ENCODE measurements around the gene ITPKC. TPM values are rescaled to one million over a fixed set of nuclear protein-coding genes. Genes with fewer than 3 reads are reported as not detected.

ITPKC gene
- total and polyA plus RNA-seq, 3 experiments from 2014 or later, result 5.5 to 8.9 (median 5.7) TPM

GRCh38 chr19:40740747-40741146 is 23.8 kb downstream of the ITPKC start:
- Mint-ChIP-seq H3K4me1 (no peaks in the 10 kb centered on the region), H3K27me3 (no peaks in the 10 kb centered on the region), H3K36me3 (peaks cover 0 to 39% (median 5%) of the 10 kb centered on the region in 3 donors), H3K4me3 (no peak overlapping the region), H3K9me3 (peaks cover 0 to 2% (median 0%) of the 10 kb centered on the region in 5 donors), H3K27ac (peak overlapping the region in 1 of 8 donors; percentile 60)
- Histone ChIP-seq H3K9me3 (ENCODE audit: low read length) (no peaks in the 10 kb centered on the region), H3K4me1 (ENCODE audit: insufficient read depth, low read length) (no peaks in the 10 kb centered on the region), H3K4me3 (ENCODE audit: low read length) (no peak overlapping the region), H3K27me3 (ENCODE audit: insufficient read depth, low read length, poor library complexity, severe bottlenecking) (no peaks in the 10 kb centered on the region), H3K27ac (ENCODE audit: low read depth, low read length) (no peak overlapping the region), H3K36me3 (ENCODE audit: insufficient read depth, low read length) (peaks cover 11% of the 10 kb centered on the region)
- DNase-seq, result no peak
- ChIA-PET CTCF (no interaction called here), POLR2A (no interaction called here)

DNA sequence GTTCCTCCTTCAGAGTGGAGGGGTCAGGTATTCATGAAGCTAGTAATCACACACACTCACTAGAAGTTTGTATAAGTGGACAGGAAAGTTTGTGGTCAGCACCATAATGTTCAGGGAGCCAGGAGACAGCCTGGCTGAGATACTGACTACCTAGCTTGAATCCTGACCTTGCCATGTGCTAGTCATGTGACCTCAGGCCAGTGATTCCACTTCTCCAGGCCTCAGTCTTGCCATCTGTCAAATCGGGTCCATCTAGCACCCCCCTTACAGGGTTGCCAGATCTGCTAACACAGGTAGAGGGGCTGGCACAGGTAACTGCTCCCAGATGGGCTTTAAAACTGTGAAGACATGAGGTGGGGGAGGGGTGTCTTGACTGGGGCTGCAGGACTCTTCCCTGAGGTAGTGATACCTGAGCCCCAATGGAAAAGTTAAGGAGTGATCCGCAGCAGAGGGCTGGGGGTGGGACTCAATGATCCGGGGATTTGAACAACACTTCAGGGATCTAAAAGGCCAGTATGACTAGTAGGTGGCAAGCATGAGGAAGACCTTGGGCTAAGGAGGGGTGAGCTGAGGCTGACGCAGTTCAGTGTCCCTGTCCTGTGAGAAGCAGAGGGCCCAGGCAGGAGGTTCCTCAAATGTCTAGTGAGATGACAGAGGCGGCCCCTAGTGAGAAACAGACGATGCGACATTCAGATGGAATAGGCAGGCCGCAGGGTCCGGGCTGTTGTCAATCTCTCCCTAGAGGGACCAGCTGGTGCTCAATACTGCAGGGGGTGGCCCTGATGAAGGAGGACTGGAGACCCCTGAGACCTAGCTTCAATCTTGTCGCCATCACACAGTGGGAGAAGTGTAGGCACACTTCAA is 24.8 kb downstream of the ITPKC start:
- DNase-seq, result no peak
- Mint-ChIP-seq H3K9me3 (peaks cover 0 to 2% (median 0%) of the 10 kb centered on the region in 5 donors), H3K27me3 (no peaks in the 10 kb centered on the region), H3K4me1 (no peaks in the 10 kb centered on the region), H3K36me3 (peaks cover 0 to 30% (median 5%) of the 10 kb centered on the region in 3 donors), H3K4me3 (no peak overlapping the region), H3K27ac (peak overlapping the region in 2 of 8 donors; percentile 36 to 85)
- CTCF ChIA-PET, result no interaction called here
- Histone ChIP-seq H3K36me3 (ENCODE audit: insufficient read depth, low read length) (peaks cover 11% of the 10 kb centered on the region), H3K4me3 (ENCODE audit: low read length) (no peak overlapping the region), H3K4me1 (ENCODE audit: insufficient read depth, low read length) (no peaks in the 10 kb centered on the region), H3K27ac (ENCODE audit: low read depth, low read length) (no peak overlapping the region), H3K9me3 (ENCODE audit: low read length) (no peaks in the 10 kb centered on the region), H3K27me3 (ENCODE audit: insufficient read depth, low read length, poor library complexity, severe bottlenecking) (no peaks in the 10 kb centered on the region)
- POLR2A ChIA-PET, result no interaction called here

GRCh38 chr19:40742477-40742876 is 25.6 kb downstream of the ITPKC start:
- Mint-ChIP-seq H3K4me1 (no peaks in the 10 kb centered on the region), H3K4me3 (no peak overlapping the region), H3K36me3 (peaks cover 0 to 23% (median 5%) of the 10 kb centered on the region in 3 donors), H3K9me3 (peaks cover 0 to 2% (median 0%) of the 10 kb centered on the region in 5 donors), H3K27ac (no peak overlapping the region), H3K27me3 (no peaks in the 10 kb centered on the region)
- Histone ChIP-seq H3K36me3 (ENCODE audit: insufficient read depth, low read length) (peaks cover 7% of the 10 kb centered on the region), H3K4me3 (ENCODE audit: low read length) (no peak overlapping the region), H3K27ac (ENCODE audit: low read depth, low read length) (no peak overlapping the region), H3K27me3 (ENCODE audit: insufficient read depth, low read length, poor library complexity, severe bottlenecking) (no peaks in the 10 kb centered on the region), H3K9me3 (ENCODE audit: low read length) (no peaks in the 10 kb centered on the region), H3K4me1 (ENCODE audit: insufficient read depth, low read length) (no peaks in the 10 kb centered on the region)
- POLR2A ChIA-PET, result interaction anchor here (0.6 kb wide), 1 partner anchor 106 kb away, joined by 11 read pairs; no protein-coding TSS in a partner anchor
- no peak for DNase-seq
- CTCF ChIA-PET, result no interaction called here

DNA sequence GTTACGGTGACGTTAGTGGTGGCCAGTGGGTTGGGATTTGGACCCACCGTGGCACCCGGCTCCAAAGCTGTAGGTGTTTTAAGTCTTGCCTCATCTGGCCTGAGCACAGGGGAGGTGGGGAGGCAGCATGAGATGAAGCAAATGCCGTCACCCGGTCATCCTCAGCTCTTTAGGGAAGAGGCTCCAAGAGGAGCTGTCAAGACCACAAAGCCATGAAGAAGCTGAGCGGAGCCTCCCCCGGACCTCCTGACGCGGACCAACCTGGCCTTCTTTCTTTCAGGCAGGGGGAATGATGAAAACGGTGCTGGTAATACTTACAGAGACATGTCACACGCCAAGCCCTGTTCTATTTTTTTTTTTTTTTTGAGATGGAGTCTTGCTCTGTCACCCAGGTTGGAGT is 26.0 kb downstream of the ITPKC start:
- Histone ChIP-seq H3K27ac (ENCODE audit: low read depth, low read length) (no peak overlapping the region), H3K9me3 (ENCODE audit: low read length) (no peaks in the 10 kb centered on the region), H3K4me1 (ENCODE audit: insufficient read depth, low read length) (no peaks in the 10 kb centered on the region), H3K36me3 (ENCODE audit: insufficient read depth, low read length) (peaks cover 5% of the 10 kb centered on the region), H3K4me3 (ENCODE audit: low read length) (no peak overlapping the region), H3K27me3 (ENCODE audit: insufficient read depth, low read length, poor library complexity, severe bottlenecking) (no peaks in the 10 kb centered on the region)
- Mint-ChIP-seq H3K9me3 (peaks cover 0 to 2% (median 0%) of the 10 kb centered on the region in 5 donors), H3K27me3 (no peaks in the 10 kb centered on the region), H3K36me3 (peaks cover 0 to 20% (median 3%) of the 10 kb centered on the region in 3 donors), H3K4me1 (no peaks in the 10 kb centered on the region), H3K27ac (no peak overlapping the region), H3K4me3 (no peak overlapping the region)
- POLR2A ChIA-PET, result interaction anchor here (0.6 kb wide), 1 partner anchor 106 kb away, joined by 11 read pairs; no protein-coding TSS in a partner anchor
- no peak for DNase-seq
- CTCF ChIA-PET, result no interaction called here

DNA sequence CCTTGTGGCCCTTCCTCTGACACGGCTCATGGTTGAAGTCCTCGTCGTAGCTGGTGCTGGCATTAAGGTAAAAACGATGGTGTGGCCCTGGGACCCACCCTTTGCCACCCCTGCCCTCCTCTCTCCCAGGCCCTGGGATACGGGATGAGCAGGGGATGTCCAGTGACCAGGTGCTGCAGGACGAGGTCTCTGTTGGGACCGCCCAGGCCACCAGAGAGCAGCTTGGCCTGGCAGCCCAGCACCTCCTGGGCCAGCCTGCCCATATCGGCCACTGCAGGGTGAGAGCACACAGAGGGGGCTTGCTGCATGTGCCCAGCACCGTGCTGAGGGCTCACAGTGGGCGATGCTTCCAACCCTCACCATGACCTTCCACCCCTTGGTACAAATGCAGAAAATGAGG is 27.0 kb downstream of the ITPKC start:
- H3K27me3 ChIP-seq (ENCODE audit: insufficient read depth, low read length, poor library complexity, severe bottlenecking), result no peaks in the 10 kb centered on the region
- POLR2A ChIA-PET, result no interaction called here
- Mint-ChIP-seq H3K27me3 (no peaks in the 10 kb centered on the region), H3K4me3 (no peak overlapping the region), H3K27ac (no peak overlapping the region), H3K36me3 (peaks cover 0 to 14% (median under 1%) of the 10 kb centered on the region in 3 donors), H3K9me3 (no peaks in the 10 kb centered on the region), H3K4me1 (peaks cover 0 to 4% (median 0%) of the 10 kb centered on the region in 3 donors)
- no peak overlapping the region for H3K27ac ChIP-seq (ENCODE audit: low read depth, low read length)
- H3K36me3 ChIP-seq (ENCODE audit: insufficient read depth, low read length), result peaks cover under 1% of the 10 kb centered on the region
- no peaks in the 10 kb centered on the region for H3K4me1 ChIP-seq (ENCODE audit: insufficient read depth, low read length)
- H3K4me3 ChIP-seq (ENCODE audit: low read length), result no peak overlapping the region
- CTCF ChIA-PET, result interaction anchor here (0.7 to 1.9 kb wide), 3 partner anchors 8 to 81 kb away, joined by 3 to 6 read pairs (median 4); no protein-coding TSS in a partner anchor
- no peak for DNase-seq
- no peaks in the 10 kb centered on the region for H3K9me3 ChIP-seq (ENCODE audit: low read length)

DNA sequence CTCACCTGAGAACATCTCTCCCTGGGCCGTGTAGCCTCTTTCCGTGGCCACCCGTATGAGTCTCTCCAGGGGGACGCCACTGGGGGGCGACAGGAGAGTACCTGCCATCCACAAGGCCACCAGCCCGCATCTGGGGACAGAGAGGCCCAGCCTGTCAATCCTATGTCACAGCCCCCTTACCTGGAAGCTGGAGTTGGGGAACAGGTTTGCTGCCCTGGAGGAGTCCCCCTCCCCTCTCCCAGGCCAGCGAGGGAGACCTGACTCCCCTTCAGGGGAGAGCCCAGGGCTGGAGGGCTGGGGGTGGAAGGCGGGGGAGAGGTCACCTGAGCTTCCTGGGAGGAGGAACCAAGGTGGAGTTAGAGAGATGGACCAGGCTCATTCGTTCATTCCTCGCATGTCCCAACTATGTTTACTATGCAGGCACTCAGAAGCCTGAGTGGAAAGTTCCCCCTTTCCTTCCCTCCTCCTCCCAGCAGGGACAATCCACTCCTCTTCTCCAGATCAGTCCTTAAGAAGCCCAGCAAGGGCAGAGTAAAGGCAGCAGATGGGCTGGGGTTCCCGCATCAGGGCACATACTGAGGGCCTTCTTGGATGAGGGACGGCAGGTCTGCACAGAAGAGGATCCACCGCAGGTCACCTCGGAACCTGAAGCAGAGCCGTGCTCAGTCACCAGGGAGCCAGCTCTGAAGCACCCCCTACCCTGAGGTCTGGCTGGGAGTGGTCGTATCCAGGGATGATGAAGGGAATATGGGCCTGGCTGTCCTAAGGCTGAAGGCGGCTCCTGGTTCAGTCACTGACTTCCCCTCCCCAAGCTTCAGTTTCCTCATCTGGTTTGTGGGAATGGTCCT is 27.9 kb downstream of the ITPKC start:
- no peak overlapping the region for H3K4me3 ChIP-seq (ENCODE audit: low read length)
- no peaks in the 10 kb centered on the region for H3K9me3 Mint-ChIP-seq
- POLR2A ChIA-PET, result interaction anchor here (1.2 kb wide), 1 partner anchor 33 kb away, joined by 5 read pairs; the partner anchor contains the start of gene RAB4B
- CTCF ChIA-PET, result interaction anchor here (0.7 to 1.9 kb wide), 4 partner anchors 9 to 460 kb away, joined by 3 to 6 read pairs (median 4); no protein-coding TSS in a partner anchor
- H3K36me3 ChIP-seq (ENCODE audit: insufficient read depth, low read length), result no peaks in the 10 kb centered on the region
- peak in 2 of 5 donors; percentile 33 to 61 for DNase-seq
- peak overlapping the region in 1 of 8 donors; percentile 73 for H3K27ac Mint-ChIP-seq
- H3K9me3 ChIP-seq (ENCODE audit: low read length), result no peaks in the 10 kb centered on the region
- no peaks in the 10 kb centered on the region for H3K27me3 Mint-ChIP-seq
- no peak overlapping the region for H3K4me3 Mint-ChIP-seq
- peaks cover 4% of the 10 kb centered on the region for H3K4me1 ChIP-seq (ENCODE audit: insufficient read depth, low read length)
- peaks cover 3 to 8% (median 5%) of the 10 kb centered on the region in 3 donors for H3K4me1 Mint-ChIP-seq
- peaks cover 0 to 5% (median 0%) of the 10 kb centered on the region in 3 donors for H3K36me3 Mint-ChIP-seq
- H3K27me3 ChIP-seq (ENCODE audit: insufficient read depth, low read length, poor library complexity, severe bottlenecking), result no peaks in the 10 kb centered on the region
- H3K27ac ChIP-seq (ENCODE audit: low read depth, low read length), result no peak overlapping the region

GRCh38 chr19:40745402-40745780 is 28.5 kb downstream of the ITPKC start:
- peaks cover 0 to 8% (median 0%) of the 10 kb centered on the region in 3 donors for H3K36me3 Mint-ChIP-seq
- POLR2A ChIA-PET, result interaction anchor here (1.2 kb wide), 1 partner anchor 32 kb away, joined by 5 read pairs; the partner anchor contains the start of gene RAB4B
- no peaks in the 10 kb centered on the region for H3K9me3 Mint-ChIP-seq
- Histone ChIP-seq H3K4me3 (ENCODE audit: low read length) (no peak overlapping the region), H3K27ac (ENCODE audit: low read depth, low read length) (no peak overlapping the region), H3K36me3 (ENCODE audit: insufficient read depth, low read length) (no peaks in the 10 kb centered on the region), H3K9me3 (ENCODE audit: low read length) (no peaks in the 10 kb centered on the region), H3K27me3 (ENCODE audit: insufficient read depth, low read length, poor library complexity, severe bottlenecking) (no peaks in the 10 kb centered on the region), H3K4me1 (ENCODE audit: insufficient read depth, low read length) (peaks cover 8% of the 10 kb centered on the region)
- CTCF ChIA-PET, result interaction anchor here (1.5 to 1.9 kb wide), 2 partner anchors 10 to 74 kb away, joined by 4 to 6 read pairs; no protein-coding TSS in a partner anchor
- no peak for DNase-seq
- no peak overlapping the region for H3K27ac Mint-ChIP-seq
- peaks cover 9 to 15% (median 11%) of the 10 kb centered on the region in 3 donors for H3K4me1 Mint-ChIP-seq
- no peak overlapping the region for H3K4me3 Mint-ChIP-seq
- H3K27me3 Mint-ChIP-seq, result peaks cover 0 to 2% of the 10 kb centered on the region in 2 donors
